Measurements from ENCODE around the gene MYO5A. TPM values are rescaled to one million over a fixed set of nuclear protein-coding genes. Genes with fewer than 3 reads are reported as not detected.

The MYO5A gene
- total RNA-seq, 2 experiments from 2014 or later = 31.8 to 42.0 TPM

- Histone ChIP-seq H3K4me1 (ENCODE audit: insufficient read depth, low read length, poor library complexity, severe bottlenecking) (peaks cover 10% of the 10 kb centered on the region), H3K4me3 (ENCODE audit: low read depth, low read length, poor library complexity, severe bottlenecking) (no peak overlapping the region), H3K9me3 (ENCODE audit: low read length) (no peaks in the 10 kb centered on the region), H3K79me2 (ENCODE audit: insufficient read depth, low read depth, low read length) (no peaks in the 10 kb centered on the region), H3K36me3 (ENCODE audit: insufficient read depth, low read length) (peaks cover 22% of the 10 kb centered on the region), H4K20me1 (ENCODE audit: insufficient read depth, low read length) (no peaks in the 10 kb centered on the region), H3K4me2 (ENCODE audit: low read length) (no peak overlapping the region), H3K27ac (ENCODE audit: low read depth, low read length, poor library complexity, severe bottlenecking) (no peak overlapping the region), H3K9me2 (ENCODE audit: insufficient read depth, low read length) (no peaks in the 10 kb centered on the region), H2AFZ (ENCODE audit: low read length) (no peak overlapping the region)
- intact Hi-C loops (cut with micrococcal nuclease; ENCODE audit: unreplicated experiment) = no loop called here
- ChIA-PET CTCF (ENCODE audit: unreplicated experiment) (no interaction called here), POLR2A (interaction anchor here (0.6 kb wide), 1 partner anchor 117 kb away, joined by 5 read pairs; no protein-coding TSS in a partner anchor)
- BruUV-seq (replicated peaks) = no TSS peak
- DNase-seq (ENCODE audit: low spot score) = no peak
- TF ChIP-seq EZH2phosphoT487 (IDR thresholded peaks at IDR 0.05; ENCODE audit: borderline replicate concordance, low read depth, low read length) (no peak), CTCF (conservative IDR thresholded peaks at IDR 0.05; ENCODE audit: low read length) (no peak)
Measured at GRCh38 chr15:52340093-52340492, 188.6 kb downstream of the MYO5A start.

DNA sequence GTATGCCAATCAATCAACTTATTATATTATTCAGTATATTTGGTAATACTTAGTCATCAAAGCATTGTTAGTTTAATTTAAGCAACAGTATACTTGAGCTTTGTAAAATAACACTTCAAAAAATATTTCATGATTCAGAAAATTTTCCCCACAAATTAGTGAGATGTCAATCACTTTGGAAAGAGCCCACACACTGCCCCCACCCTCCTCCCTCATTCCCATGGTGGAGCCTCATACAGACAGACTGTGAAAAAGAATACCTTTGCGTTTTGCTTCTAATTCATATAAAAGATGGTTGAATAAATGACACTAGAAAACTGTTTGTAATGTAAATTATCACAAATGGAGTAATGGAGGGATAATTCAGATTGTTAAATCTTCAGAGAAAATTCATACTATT, 189.8 kb downstream of the MYO5A start:
- CTCF ChIA-PET (ENCODE audit: unreplicated experiment) = no interaction called here
- intact Hi-C loops (cut with micrococcal nuclease; ENCODE audit: unreplicated experiment) = no loop called here
- Histone ChIP-seq H3K4me3 (ENCODE audit: low read depth, low read length, poor library complexity, severe bottlenecking) (no peak overlapping the region), H3K27ac (ENCODE audit: low read depth, low read length, poor library complexity, severe bottlenecking) (no peak overlapping the region), H3K4me2 (ENCODE audit: low read length) (no peak overlapping the region), H3K9me3 (ENCODE audit: low read length) (no peaks in the 10 kb centered on the region), H2AFZ (ENCODE audit: low read length) (no peak overlapping the region), H3K36me3 (ENCODE audit: insufficient read depth, low read length) (peaks cover 20% of the 10 kb centered on the region), H3K79me2 (ENCODE audit: insufficient read depth, low read depth, low read length) (no peaks in the 10 kb centered on the region), H4K20me1 (ENCODE audit: insufficient read depth, low read length) (no peaks in the 10 kb centered on the region), H3K4me1 (ENCODE audit: insufficient read depth, low read length, poor library complexity, severe bottlenecking) (peaks cover 10% of the 10 kb centered on the region), H3K9me2 (ENCODE audit: insufficient read depth, low read length) (no peaks in the 10 kb centered on the region)
- no peak for DNase-seq (ENCODE audit: low spot score)
- POLR2A ChIA-PET = interaction anchor here (0.6 kb wide), 1 partner anchor 69 kb away, joined by 4 read pairs; no protein-coding TSS in a partner anchor
- TF ChIP-seq EZH2phosphoT487 (IDR thresholded peaks at IDR 0.05; ENCODE audit: borderline replicate concordance, low read depth, low read length) (no peak), CTCF (conservative IDR thresholded peaks at IDR 0.05; ENCODE audit: low read length) (no peak)
- BruUV-seq (replicated peaks) = no TSS peak

- TF ChIP-seq EZH2phosphoT487 (IDR thresholded peaks at IDR 0.05; ENCODE audit: borderline replicate concordance, low read depth, low read length) = no peak
- TF ChIP-seq CTCF (conservative IDR thresholded peaks at IDR 0.05; ENCODE audit: low read length) = no peak
- POLR2A ChIA-PET = no interaction called here
- no peaks in the 10 kb centered on the region for H3K9me3 ChIP-seq (ENCODE audit: low read length)
- H3K9me2 ChIP-seq (ENCODE audit: insufficient read depth, low read length) = no peaks in the 10 kb centered on the region
- H3K79me2 ChIP-seq (ENCODE audit: insufficient read depth, low read depth, low read length) = no peaks in the 10 kb centered on the region
- H3K27ac ChIP-seq (ENCODE audit: low read depth, low read length, poor library complexity, severe bottlenecking) = no peak overlapping the region
- H2AFZ ChIP-seq (ENCODE audit: low read length) = no peak overlapping the region
- CTCF ChIA-PET (ENCODE audit: unreplicated experiment) = no interaction called here
- no TSS peak for BruUV-seq (replicated peaks)
- no peak for DNase-seq (ENCODE audit: low spot score)
- intact Hi-C loops (cut with micrococcal nuclease; ENCODE audit: unreplicated experiment) = no loop called here
- no peak overlapping the region for H3K4me2 ChIP-seq (ENCODE audit: low read length)
- peaks cover 10% of the 10 kb centered on the region for H3K4me1 ChIP-seq (ENCODE audit: insufficient read depth, low read length, poor library complexity, severe bottlenecking)
- H3K4me3 ChIP-seq (ENCODE audit: low read depth, low read length, poor library complexity, severe bottlenecking) = no peak overlapping the region
- peaks cover 20% of the 10 kb centered on the region for H3K36me3 ChIP-seq (ENCODE audit: insufficient read depth, low read length)
- H4K20me1 ChIP-seq (ENCODE audit: insufficient read depth, low read length) = no peaks in the 10 kb centered on the region
Measured at GRCh38 chr15:52338058-52338457, 190.6 kb downstream of the MYO5A start.
